ENCODE measurements around the gene MOB3A.

The MOB3A gene

DNA sequence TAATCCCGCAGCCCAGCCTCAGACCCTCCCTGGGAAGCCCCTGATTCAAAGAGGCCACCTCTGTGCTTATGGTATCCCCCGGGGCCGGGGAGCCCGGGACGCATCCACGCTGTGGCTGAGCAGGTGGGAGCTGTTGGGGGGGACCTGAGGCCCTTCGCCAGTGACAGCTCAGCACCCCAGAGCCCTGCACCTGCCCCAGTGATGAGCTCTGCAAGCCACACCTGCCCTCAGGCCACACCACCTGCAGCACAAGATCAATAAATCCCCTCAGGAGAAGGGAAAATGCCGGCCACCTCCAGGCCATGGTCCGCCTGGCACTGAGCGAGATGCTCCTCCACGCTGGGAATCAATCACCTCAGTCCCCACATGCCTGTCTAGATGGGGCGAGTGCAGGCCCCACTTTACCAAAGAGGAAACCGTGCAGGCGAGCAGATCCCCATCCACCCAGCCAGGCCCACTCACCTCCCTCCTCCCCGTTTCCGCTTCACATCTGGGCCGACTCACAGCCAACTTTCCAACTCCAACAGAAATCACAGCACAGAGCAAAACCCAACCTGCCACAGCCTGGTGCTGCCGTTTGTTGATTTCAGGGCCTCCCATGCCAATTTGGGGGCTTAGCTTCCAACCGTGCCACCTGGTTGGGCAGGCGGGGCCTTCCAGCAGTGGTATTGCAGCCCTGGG, 12.8 kb downstream of the MOB3A start:
- Histone ChIP-seq H3K36me3 (peaks cover 5% of the 10 kb centered on the region), H3K9me3 (ENCODE audit: severe bottlenecking) (no peaks in the 10 kb centered on the region), H3K4me3 (ENCODE audit: low read depth, low read length) (no peak overlapping the region), H3K27me3 (ENCODE audit: insufficient read depth, low read depth, severe bottlenecking) (no peaks in the 10 kb centered on the region), H3K27ac (no peak overlapping the region)
- TF ChIP-seq, protein P1, sequence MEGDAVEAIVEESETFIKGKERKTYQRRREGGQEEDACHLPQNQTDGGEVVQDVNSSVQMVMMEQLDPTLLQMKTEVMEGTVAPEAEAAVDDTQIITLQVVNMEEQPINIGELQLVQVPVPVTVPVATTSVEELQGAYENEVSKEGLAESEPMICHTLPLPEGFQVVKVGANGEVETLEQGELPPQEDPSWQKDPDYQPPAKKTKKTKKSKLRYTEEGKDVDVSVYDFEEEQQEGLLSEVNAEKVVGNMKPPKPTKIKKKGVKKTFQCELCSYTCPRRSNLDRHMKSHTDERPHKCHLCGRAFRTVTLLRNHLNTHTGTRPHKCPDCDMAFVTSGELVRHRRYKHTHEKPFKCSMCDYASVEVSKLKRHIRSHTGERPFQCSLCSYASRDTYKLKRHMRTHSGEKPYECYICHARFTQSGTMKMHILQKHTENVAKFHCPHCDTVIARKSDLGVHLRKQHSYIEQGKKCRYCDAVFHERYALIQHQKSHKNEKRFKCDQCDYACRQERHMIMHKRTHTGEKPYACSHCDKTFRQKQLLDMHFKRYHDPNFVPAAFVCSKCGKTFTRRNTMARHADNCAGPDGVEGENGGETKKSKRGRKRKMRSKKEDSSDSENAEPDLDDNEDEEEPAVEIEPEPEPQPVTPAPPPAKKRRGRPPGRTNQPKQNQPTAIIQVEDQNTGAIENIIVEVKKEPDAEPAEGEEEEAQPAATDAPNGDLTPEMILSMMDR (IDR thresholded peaks at IDR 0.05; ENCODE audit: low read depth, low read length): no peak
- DNase-seq: no peak

DNA sequence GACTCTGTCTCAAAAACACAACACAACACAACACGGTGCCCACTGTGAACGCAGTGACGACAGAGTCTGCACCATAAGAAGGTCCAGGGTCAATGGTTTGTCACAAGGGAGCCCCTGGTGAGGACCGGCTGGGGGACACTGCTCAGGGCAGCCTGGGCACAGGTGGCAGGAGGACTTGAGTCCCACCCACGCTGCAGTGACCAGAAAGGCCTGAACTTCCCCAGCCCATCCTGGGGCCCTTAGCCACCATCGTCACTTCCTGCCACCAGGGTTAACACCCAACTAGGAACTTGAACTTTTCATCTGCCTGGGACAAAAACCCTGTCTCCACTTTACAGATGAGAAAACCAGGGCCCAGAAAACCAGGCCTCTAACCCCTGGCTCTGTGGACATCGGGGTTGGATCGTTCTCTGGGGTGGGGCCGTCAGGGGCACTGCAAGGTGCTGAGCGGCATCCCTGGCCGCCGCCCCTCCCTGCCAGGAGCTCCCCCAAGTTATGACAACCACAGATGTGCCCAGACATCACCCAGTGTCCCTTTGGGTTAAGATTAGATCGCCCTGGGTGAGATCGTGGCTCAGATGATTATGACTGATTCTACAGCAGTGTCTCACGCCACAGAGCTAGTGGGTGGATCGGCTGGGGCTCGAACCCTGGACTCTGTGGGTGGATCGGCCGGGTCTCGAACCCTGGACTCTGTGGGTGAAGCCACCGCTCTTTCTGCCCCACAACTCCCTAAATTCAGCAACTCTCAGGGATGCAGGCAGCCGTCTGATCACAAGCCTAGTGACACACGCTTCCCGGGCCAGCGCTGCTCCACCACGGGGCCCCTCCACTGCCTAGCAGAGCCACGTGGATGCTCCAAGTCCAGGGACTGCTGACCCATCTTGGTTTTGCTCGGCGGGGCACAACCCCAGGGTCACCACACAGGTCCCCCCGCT, 14.0 kb downstream of the MOB3A start:
- Histone ChIP-seq H3K36me3 (peaks cover 12% of the 10 kb centered on the region), H3K27ac (no peak overlapping the region), H3K4me3 (ENCODE audit: low read depth, low read length) (no peak overlapping the region), H3K27me3 (ENCODE audit: insufficient read depth, low read depth, severe bottlenecking) (no peaks in the 10 kb centered on the region), H3K9me3 (ENCODE audit: severe bottlenecking) (no peaks in the 10 kb centered on the region)
- no peak for DNase-seq
- TF ChIP-seq, protein P1 (IDR thresholded peaks at IDR 0.05; ENCODE audit: low read depth, low read length): no peak

DNA sequence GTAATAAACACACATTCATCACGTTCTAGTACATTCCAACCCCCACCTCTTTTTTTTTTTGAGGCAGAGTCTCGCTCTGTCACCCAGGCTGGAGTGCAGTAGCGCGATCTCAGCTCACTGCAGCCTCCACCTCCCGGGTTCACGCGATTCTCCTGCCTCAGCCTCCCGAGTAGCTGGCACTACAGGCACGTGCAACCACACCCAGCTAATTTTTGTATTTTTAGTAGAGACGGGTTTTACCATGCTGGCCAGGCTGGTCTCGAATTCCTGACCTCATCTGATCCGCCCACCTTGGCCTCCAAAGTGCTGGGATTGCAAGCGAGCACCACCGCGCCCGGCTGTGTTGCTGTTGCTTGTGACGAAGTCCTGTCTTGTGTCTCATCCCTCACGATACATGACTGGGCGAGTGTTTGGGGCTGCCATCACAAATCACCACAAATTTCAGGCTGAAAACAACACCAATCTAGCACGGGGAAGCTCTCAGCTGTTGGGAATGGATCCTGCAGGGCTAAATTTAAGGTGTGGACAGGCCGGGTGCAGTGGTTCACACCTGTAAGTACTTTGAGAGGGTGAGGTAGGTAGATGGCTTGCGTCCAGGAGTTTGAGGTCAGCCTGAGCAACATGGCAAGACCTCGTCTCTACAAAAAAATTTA, 15.7 kb downstream of the MOB3A start:
- Histone ChIP-seq H3K27ac (no peak overlapping the region), H3K4me3 (ENCODE audit: low read depth, low read length) (no peak overlapping the region), H3K27me3 (ENCODE audit: insufficient read depth, low read depth, severe bottlenecking) (no peaks in the 10 kb centered on the region), H3K36me3 (peaks cover 25% of the 10 kb centered on the region), H3K9me3 (ENCODE audit: severe bottlenecking) (no peaks in the 10 kb centered on the region)
- TF ChIP-seq, protein P1 (IDR thresholded peaks at IDR 0.05; ENCODE audit: low read depth, low read length): no peak
- DNase-seq: no peak

DNA sequence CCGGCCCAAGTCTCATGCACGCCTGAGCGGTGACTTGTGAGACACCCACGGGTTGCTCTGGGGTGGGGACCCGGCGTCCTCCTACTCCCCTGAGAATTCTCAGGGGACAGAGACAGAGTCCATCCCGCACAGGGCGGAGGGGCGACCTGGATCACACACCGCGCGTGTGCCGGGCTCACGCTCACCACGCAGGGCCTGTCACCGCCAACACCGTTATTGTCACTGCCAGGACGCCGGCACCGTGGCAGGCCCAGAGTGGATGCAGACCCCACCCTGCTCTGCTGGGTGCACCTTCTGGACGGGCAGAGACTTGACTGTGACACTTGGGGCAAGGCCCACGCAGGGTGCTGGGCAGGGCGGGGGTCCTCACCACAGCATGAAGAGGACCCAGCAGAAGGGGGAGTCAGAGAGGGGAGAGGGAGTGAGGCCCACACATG, 16.2 kb downstream of the MOB3A start:
- Histone ChIP-seq H3K27me3 (ENCODE audit: insufficient read depth, low read depth, severe bottlenecking) (no peaks in the 10 kb centered on the region), H3K4me3 (ENCODE audit: low read depth, low read length) (no peak overlapping the region), H3K9me3 (ENCODE audit: severe bottlenecking) (no peaks in the 10 kb centered on the region), H3K27ac (no peak overlapping the region), H3K36me3 (peaks cover 27% of the 10 kb centered on the region)
- DNase-seq: no peak
- TF ChIP-seq, protein P1 (IDR thresholded peaks at IDR 0.05; ENCODE audit: low read depth, low read length): no peak

DNA sequence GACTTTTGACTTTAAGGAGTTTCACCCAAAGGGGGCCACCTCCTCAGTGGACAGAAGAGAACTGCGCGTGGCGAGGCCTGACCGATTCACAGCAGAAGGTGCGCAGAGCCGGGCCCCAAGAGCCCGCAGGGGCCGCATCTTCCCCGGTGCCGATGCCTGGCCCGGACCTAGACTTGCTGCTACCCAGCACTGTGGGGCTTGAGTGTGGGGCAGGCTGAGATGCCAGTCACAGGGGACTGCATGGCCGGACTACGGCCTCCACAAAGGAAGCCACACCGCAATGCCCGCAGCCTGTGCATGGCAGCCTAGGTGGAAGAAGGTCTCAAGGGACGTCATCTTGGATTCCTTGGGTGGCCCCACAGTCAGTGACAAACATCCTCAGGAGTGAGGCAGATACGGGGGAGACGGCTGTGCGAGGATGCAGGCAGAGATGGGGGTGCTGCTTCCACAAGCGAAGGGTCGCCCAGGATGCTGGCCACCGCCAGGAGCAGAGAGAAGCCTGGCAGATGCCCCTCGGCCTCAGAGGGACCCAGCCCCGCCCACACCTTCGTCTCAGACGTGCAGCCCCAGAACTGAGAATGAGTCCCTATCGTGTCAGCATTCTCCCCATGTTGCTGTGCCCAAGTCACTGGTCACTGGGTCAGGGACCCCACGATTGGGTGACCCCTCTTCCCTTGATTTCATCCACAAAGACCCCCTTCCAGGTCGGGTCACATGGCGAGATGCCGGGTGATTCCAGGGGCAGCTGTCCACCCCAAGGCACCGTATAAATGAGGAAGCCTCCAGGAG, 16.9 kb downstream of the MOB3A start:
- no peak overlapping the region for H3K4me3 ChIP-seq (ENCODE audit: low read depth, low read length)
- TF ChIP-seq, protein P1 (IDR thresholded peaks at IDR 0.05; ENCODE audit: low read depth, low read length): no peak
- H3K36me3 ChIP-seq: peaks cover 27% of the 10 kb centered on the region
- DNase-seq: no peak
- H3K27me3 ChIP-seq (ENCODE audit: insufficient read depth, low read depth, severe bottlenecking): no peaks in the 10 kb centered on the region
- H3K27ac ChIP-seq: no peak overlapping the region
- no peaks in the 10 kb centered on the region for H3K9me3 ChIP-seq (ENCODE audit: severe bottlenecking)

All from WERI-Rb-1 (cell line).